Measurements from ENCODE around the gene NAP1L4.

DNA sequence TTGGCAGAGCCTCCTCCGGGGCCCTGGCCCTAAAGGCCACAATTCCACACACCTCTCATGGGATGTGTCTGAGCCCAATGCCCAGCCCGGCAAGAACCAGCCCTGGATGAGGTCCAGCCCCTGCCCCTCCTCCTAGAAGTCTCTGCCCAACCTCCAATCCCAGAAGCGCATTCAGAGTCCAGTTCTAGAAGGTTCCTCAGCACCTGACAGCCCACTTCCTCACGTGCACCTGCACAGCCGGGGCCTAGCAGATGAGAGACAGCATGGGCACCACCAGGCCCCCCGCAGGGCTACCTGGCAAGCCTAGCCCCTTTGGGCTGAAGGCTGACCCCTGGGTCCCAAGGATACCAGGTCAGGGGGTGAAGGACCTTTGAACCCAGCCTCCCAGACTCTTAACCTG is 95.1 kb downstream of the NAP1L4 start:
- TF ChIP-seq, protein P1, sequence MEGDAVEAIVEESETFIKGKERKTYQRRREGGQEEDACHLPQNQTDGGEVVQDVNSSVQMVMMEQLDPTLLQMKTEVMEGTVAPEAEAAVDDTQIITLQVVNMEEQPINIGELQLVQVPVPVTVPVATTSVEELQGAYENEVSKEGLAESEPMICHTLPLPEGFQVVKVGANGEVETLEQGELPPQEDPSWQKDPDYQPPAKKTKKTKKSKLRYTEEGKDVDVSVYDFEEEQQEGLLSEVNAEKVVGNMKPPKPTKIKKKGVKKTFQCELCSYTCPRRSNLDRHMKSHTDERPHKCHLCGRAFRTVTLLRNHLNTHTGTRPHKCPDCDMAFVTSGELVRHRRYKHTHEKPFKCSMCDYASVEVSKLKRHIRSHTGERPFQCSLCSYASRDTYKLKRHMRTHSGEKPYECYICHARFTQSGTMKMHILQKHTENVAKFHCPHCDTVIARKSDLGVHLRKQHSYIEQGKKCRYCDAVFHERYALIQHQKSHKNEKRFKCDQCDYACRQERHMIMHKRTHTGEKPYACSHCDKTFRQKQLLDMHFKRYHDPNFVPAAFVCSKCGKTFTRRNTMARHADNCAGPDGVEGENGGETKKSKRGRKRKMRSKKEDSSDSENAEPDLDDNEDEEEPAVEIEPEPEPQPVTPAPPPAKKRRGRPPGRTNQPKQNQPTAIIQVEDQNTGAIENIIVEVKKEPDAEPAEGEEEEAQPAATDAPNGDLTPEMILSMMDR (IDR thresholded peaks at IDR 0.05): no peak
- no peak for TF ChIP-seq POLR2A (IDR thresholded peaks at IDR 0.05)
